OCI-LY7 (cell line): ENCODE measurements around the gene CCDC187. TPM values are rescaled to one million over a fixed set of nuclear protein-coding genes. Genes with fewer than 3 reads are reported as not detected.

Source experiments
- BruUV-seq: library from RNA; stranded (reverse); fragments of 400-500 nt; replicated peaks from 2 replicates; lab custom pipeline; 2021; lab: Mats Ljungman, UMichigan
- CTCF ChIA-PET: fragments of 300-600 bp; sonication (Branson Sonifier 250); formaldehyde crosslinking; loops from one replicate; lab custom pipeline; 2022; ENCODE audit warnings: antibody characterized with exemption; ENCODE audit not compliant: unreplicated experiment; lab: Charles Lee
- POLR2A ChIA-PET: fragments of 300-600 bp; sonication (Branson Sonifier 250); formaldehyde crosslinking; loops from one replicate; lab custom pipeline; 2022; ENCODE audit warnings: antibody characterized with exemption; lab: Charles Lee
- DNase-seq: peaks from one replicate; pipeline ENCODE4 v3.0.0-alpha.2; 2015; ENCODE audit warnings: low spot score
- H2AFZ ChIP-seq: fragments of 200-600 bp; sonication (generic), shearing (Covaris generic); 2 replicates; pipeline ENCODE4 v1.6.1; 2014; ENCODE audit warnings: mild to moderate bottlenecking, antibody characterized with exemption, low read length, moderate library complexity
- H3K27ac ChIP-seq: fragments of 200-600 bp; sonication (generic); 2 replicates; pipeline ENCODE4 v1.5.1; 2014; ENCODE audit warnings: mixed run types, low read depth, mild to moderate bottlenecking, moderate library complexity, low read length, inconsistent platforms; ENCODE audit not compliant: poor library complexity, severe bottlenecking
- H3K36me3 ChIP-seq: fragments of 200-600 bp; sonication (generic); 2 replicates; pipeline ENCODE4 v1.6.1; 2014; ENCODE audit warnings: mild to moderate bottlenecking, antibody characterized with exemption, low read length, moderate library complexity, mixed read lengths; ENCODE audit not compliant: insufficient read depth
- H3K4me1 ChIP-seq: fragments of 200-600 bp; sonication (generic); 2 replicates; pipeline ENCODE4 v1.5.1; 2014; ENCODE audit warnings: mild to moderate bottlenecking, low read length; ENCODE audit not compliant: insufficient read depth, poor library complexity, severe bottlenecking
- H3K4me2 ChIP-seq: fragments of 200-600 bp; sonication (generic); 2 replicates; pipeline ENCODE4 v1.6.1; 2014; ENCODE audit warnings: mild to moderate bottlenecking, low read length
- H3K4me3 ChIP-seq: fragments of 200-600 bp; sonication (generic); 2 replicates; pipeline ENCODE4 v1.5.1; 2014; ENCODE audit warnings: mild to moderate bottlenecking, low read depth, low read length; ENCODE audit not compliant: poor library complexity, severe bottlenecking
- H3K79me2 ChIP-seq: fragments of 200-600 bp; sonication (generic); 2 replicates; pipeline ENCODE4 v1.6.1; 2016; ENCODE audit warnings: low read depth, mild to moderate bottlenecking, low read length, moderate library complexity, mixed read lengths; ENCODE audit not compliant: insufficient read depth
- H3K9me2 ChIP-seq: fragments of 200-600 bp; sonication (generic); 2 replicates; pipeline ENCODE4 v1.6.1; 2016; ENCODE audit warnings: mild to moderate bottlenecking, low read length, mixed read lengths; ENCODE audit not compliant: insufficient read depth
- H3K9me3 ChIP-seq: fragments of 200-600 bp; sonication (generic); 2 replicates; pipeline ENCODE4 v1.6.1; 2014; ENCODE audit warnings: mild to moderate bottlenecking, mixed run types, low read length, mixed read lengths
- H4K20me1 ChIP-seq: fragments of 200-600 bp; sonication (generic); 2 replicates; pipeline ENCODE4 v1.6.1; 2014; ENCODE audit warnings: mild to moderate bottlenecking, antibody characterized with exemption, low read length, moderate library complexity, mixed read lengths; ENCODE audit not compliant: insufficient read depth
- EZH2phosphoT487 ChIP-seq: fragments of 200-600 bp; sonication (generic); IDR thresholded peaks from 2 replicates; pipeline ENCODE4 v1.6.1; 2018; ENCODE audit warnings: low read depth, borderline replicate concordance, mild to moderate bottlenecking, mixed run types, antibody characterized with exemption, low read length, moderate library complexity, mixed read lengths
- intact Hi-C: fragments of 100-400 bp; cut with micrococcal nuclease; formaldehyde crosslinking; loops from one replicate; pipeline ENCODE4 v1.10.0; 2022; ENCODE audit not compliant: unreplicated experiment
- total RNA-seq, 2 experiments: library from RNA; depleted of rRNA in 1 of 2; stranded (reverse); fragments of >200 nt in 1 of 2; shearing (Covaris generic) in 1 of 2; gene quantifications; 2 replicates each; pipeline ENCODE4 v1.2.3, GENCODE V29; 2014 to 2022
- TF ChIP-seq, protein P1 (sequence below): fragments of 200-600 bp; sonication (generic); conservative IDR thresholded peaks from 2 replicates; pipeline ENCODE4 v1.5.1; 2014; ENCODE audit warnings: mild to moderate bottlenecking, antibody characterized with exemption, low read length, moderate library complexity, mixed read lengths

Gene CCDC187
- total RNA-seq, 2 experiments from 2014 or later = not detected

DNA sequence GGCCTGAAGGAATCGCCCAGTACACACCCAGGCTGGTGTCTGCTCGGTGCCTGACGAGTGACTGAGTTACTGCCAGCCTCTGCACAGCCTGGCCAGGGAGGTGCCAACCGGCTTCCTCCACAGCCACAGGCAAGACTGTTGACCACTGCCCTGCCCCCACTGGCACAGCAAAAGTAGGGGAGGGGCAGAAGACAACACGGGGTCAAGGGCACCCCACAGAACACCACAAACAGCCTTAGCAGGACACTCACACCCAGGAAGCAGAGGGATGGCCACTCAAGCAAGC, 98.2 kb downstream of the CCDC187 start:
- Histone ChIP-seq H2AFZ (no peak overlapping the region), H3K9me2 (no peaks in the 10 kb centered on the region), H4K20me1 (peaks cover 4% of the 10 kb centered on the region; the same call in 1 of the 2 replicates), H3K4me1 (no peaks in the 10 kb centered on the region), H3K27ac (no peak overlapping the region), H3K9me3 (no peaks in the 10 kb centered on the region), H3K4me3 (no peak overlapping the region), H3K4me2 (no peak overlapping the region), H3K79me2 (no peaks in the 10 kb centered on the region), H3K36me3 (peaks cover 36% of the 10 kb centered on the region; the same call in 1 of the 2 replicates)
- DNase-seq = no peak
- ChIA-PET CTCF (no interaction called here), POLR2A (interaction anchor here (1.0 kb wide), 1 partner anchor 17 kb away, joined by 3 read pairs; no protein-coding TSS in a partner anchor)
- BruUV-seq = no TSS peak
- intact Hi-C loops = no loop called here
- TF ChIP-seq EZH2phosphoT487 = no peak
- TF ChIP-seq, protein P1, sequence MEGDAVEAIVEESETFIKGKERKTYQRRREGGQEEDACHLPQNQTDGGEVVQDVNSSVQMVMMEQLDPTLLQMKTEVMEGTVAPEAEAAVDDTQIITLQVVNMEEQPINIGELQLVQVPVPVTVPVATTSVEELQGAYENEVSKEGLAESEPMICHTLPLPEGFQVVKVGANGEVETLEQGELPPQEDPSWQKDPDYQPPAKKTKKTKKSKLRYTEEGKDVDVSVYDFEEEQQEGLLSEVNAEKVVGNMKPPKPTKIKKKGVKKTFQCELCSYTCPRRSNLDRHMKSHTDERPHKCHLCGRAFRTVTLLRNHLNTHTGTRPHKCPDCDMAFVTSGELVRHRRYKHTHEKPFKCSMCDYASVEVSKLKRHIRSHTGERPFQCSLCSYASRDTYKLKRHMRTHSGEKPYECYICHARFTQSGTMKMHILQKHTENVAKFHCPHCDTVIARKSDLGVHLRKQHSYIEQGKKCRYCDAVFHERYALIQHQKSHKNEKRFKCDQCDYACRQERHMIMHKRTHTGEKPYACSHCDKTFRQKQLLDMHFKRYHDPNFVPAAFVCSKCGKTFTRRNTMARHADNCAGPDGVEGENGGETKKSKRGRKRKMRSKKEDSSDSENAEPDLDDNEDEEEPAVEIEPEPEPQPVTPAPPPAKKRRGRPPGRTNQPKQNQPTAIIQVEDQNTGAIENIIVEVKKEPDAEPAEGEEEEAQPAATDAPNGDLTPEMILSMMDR = no peak

DNA sequence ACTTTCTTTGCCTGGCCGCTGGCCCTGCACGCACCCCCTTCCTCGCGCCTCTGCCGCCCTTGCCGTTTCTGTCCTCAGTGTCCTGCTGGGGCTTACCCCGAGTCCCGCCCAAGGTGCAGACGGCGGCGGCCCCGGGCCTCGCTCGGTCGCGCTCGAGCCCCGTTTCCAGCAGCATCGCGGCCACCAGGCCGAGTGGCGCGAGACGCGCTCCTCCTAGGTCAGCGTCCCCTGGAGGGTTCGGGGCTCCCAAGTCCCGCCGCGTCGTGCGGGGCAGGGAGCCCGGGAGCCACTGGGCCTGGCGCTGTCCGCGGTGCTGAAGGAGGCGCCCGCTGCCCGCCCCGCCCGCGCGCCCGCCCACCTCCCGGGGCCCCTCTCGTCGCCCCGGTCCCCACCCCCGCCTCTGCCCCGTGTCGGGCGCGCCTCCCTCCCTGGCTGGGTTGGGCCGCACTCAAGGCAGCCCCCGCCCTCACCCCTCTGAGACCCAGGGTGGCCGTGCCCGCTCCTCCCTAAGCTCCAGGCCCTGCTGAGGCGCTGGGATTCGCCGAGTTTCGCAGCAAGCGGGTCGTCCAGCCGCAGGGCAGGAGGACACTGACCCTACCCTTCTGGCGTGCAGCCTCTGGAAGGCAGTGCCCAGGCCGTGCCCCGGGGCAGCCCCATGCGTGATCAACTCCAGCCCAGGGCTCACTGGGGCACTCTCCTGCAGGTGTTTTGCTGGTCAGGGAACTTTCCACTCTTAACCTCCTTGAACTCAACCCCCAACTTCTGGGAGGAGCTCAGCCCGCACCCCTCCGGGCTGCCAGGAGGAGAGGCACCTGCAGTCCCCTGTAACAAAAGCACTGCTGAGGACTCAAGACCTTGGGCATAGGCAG, 98.8 kb downstream of the CCDC187 start, which contains the start of gene LHX3:
Gene LHX3 (minus strand): TSS at position 291 of the 869 bp plus-strand sequence. CDS start 116 bp downstream, at position 175.
- H3K4me3 ChIP-seq = no peak within 1 kb of the TSS
- DNase-seq = no peak
- POLR2A ChIA-PET = no interaction called here
- H3K4me1 ChIP-seq = no peaks in the 10 kb centered on the region
- intact Hi-C loops = no loop called here
- H3K79me2 ChIP-seq = no peaks in the 10 kb centered on the region
- peaks cover 4% of the 10 kb centered on the region; the same call in 1 of the 2 replicates for H4K20me1 ChIP-seq
- no peak within 1 kb of the TSS for H3K4me2 ChIP-seq
- no peak within 1 kb of the TSS for H3K27ac ChIP-seq
- no TSS peak for BruUV-seq
- TF ChIP-seq, protein P1 = no peak
- TF ChIP-seq EZH2phosphoT487 = no peak
- no peak within 1 kb of the TSS for H2AFZ ChIP-seq
- no peaks in the 10 kb centered on the region for H3K9me2 ChIP-seq
- peaks cover 31% of the 10 kb centered on the region; the same call in 1 of the 2 replicates for H3K36me3 ChIP-seq
- CTCF ChIA-PET = no interaction called here
- H3K9me3 ChIP-seq = no peaks in the 10 kb centered on the region
